IPS DF 6.9 (cell line): ENCODE measurements around the gene PSMC6.

Experiments
- DNase-seq: peaks from one replicate; pipeline ENCODE4 v3.0.0-alpha.2; 2013; ENCODE audit warnings: low read depth, low spot score
- H3K27ac ChIP-seq: one replicate; pipeline ENCODE4 v1.5.1; 2013; ENCODE audit warnings: low read length, control low read depth
- H3K27me3 ChIP-seq: 2 replicates; pipeline ENCODE4 v1.6.1; 2013; ENCODE audit warnings: mild to moderate bottlenecking, low read length; ENCODE audit not compliant: control insufficient read depth, insufficient read depth
- H3K36me3 ChIP-seq: 2 replicates; pipeline ENCODE4 v1.6.1; 2013; ENCODE audit warnings: low read length; ENCODE audit not compliant: control insufficient read depth, insufficient read depth
- H3K4me1 ChIP-seq: 2 replicates; pipeline ENCODE4 v1.6.1; 2013; ENCODE audit warnings: low read length; ENCODE audit not compliant: control insufficient read depth, insufficient read depth
- H3K4me3 ChIP-seq: 2 replicates; pipeline ENCODE4 v1.5.1; 2013; ENCODE audit warnings: mild to moderate bottlenecking, low read length
- H3K9me3 ChIP-seq: 2 replicates; pipeline ENCODE4 v1.6.1; 2013; ENCODE audit warnings: low read length, inconsistent platforms; ENCODE audit not compliant: control insufficient read depth, insufficient read depth
- WGBS: extraction: QIAGEN DNeasy Blood & Tissue Kit; methylation state at CpG from one replicate; pipeline ENCODE4 v1.1.7; 2013; ENCODE audit warnings: mixed read lengths, missing lambda C conversion rate; ENCODE audit not compliant: insufficient read length, insufficient coverage; 5-methylcytosine and 5-hydroxymethylcytosine counted together

PSMC6 gene

DNA sequence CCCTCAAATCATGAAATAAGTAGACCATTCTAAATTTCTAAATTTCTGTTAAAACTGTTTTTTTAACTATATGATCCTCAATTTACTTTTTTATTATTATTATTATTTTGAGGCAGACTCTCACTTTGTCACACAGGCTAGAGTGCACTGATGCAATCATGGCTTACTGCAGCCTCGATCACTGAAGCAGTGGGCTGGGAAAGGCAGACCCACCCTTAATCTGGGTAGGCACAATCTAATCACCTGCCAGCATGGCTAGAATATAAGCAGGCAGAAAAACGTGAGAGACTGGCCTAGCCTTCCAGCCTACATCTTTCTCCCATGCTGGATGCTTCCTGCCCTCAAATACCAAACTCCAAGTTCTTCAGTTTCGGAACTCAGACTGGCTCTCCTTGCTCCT lies 14.0 kb upstream of the PSMC6 start:
- Histone ChIP-seq H3K36me3 (no peaks in the 10 kb centered on the region), H3K27me3 (no peaks in the 10 kb centered on the region), H3K27ac (no peak overlapping the region), H3K9me3 (no peaks in the 10 kb centered on the region), H3K4me1 (no peaks in the 10 kb centered on the region), H3K4me3 (no peak overlapping the region)
- WGBS = no CpG with 5 or more reads among the region's 3 CpGs
- no peak for DNase-seq

DNA sequence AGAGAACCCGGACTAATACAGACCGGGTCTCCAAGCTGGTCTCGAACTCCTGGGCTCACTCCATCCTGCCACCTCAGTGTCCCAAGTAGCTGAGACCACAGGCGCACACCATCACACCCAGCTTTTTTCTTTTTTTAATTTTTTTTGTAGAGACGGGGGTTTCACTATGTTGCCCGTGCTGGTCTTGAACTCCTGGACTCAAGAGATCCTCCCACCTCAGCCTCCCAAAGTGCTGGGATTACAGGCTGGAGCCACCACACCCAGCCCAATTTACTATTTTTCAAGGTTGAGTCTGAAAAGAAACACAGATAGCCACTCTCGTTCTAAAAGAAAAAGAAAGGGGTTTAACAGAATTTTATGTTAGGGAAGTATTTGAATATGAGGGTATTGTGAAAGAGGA lies 13.5 kb upstream of the PSMC6 start:
- Histone ChIP-seq H3K4me3 (no peak overlapping the region), H3K4me1 (no peaks in the 10 kb centered on the region), H3K27ac (no peak overlapping the region), H3K9me3 (no peaks in the 10 kb centered on the region), H3K27me3 (no peaks in the 10 kb centered on the region), H3K36me3 (no peaks in the 10 kb centered on the region)
- DNase-seq = no peak
- WGBS = no CpG with 5 or more reads among the region's 7 CpGs

DNA sequence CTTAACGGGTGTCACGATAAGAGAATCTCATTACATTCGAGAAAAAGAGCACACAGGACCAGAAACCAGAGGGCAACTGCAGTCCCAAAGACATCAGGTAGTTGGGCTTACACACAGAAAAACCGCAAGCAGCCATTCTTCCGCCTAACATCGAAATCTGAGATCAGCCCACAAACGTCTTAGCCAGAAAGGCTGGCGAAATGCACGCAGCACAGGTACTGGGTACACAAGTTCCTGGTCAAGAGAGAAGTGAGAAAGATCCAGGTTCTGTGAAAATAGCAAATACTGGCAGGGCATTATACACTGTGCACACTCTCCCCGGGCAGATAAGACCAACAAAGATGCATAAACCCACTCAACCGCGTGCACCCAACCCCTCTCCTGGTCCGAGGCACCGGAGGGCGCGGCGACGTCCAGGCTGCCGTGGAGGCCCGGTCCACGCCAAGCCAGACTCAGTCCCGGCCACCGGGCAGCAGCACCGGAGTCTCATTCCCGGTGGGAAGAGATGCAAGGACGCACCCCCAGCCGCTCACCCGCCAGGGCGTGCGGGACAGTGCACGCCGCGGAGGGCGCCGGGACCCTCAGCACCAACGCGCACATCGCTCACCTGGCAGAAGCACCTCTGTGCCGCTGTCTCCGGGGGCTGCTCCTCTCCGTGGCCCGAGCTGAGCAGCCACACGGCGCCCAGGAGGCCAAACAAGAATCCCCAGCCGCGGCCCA lies 12.1 kb upstream of the PSMC6 start:
- H3K9me3 ChIP-seq = no peaks in the 10 kb centered on the region
- peak overlapping the region; percentile 88 for H3K4me3 ChIP-seq
- H3K4me1 ChIP-seq = no peaks in the 10 kb centered on the region
- H3K27me3 ChIP-seq = no peaks in the 10 kb centered on the region
- no peak overlapping the region for H3K27ac ChIP-seq
- no CpG with 5 or more reads among the region's 46 CpGs for WGBS
- no peaks in the 10 kb centered on the region for H3K36me3 ChIP-seq
- DNase-seq = no peak

DNA sequence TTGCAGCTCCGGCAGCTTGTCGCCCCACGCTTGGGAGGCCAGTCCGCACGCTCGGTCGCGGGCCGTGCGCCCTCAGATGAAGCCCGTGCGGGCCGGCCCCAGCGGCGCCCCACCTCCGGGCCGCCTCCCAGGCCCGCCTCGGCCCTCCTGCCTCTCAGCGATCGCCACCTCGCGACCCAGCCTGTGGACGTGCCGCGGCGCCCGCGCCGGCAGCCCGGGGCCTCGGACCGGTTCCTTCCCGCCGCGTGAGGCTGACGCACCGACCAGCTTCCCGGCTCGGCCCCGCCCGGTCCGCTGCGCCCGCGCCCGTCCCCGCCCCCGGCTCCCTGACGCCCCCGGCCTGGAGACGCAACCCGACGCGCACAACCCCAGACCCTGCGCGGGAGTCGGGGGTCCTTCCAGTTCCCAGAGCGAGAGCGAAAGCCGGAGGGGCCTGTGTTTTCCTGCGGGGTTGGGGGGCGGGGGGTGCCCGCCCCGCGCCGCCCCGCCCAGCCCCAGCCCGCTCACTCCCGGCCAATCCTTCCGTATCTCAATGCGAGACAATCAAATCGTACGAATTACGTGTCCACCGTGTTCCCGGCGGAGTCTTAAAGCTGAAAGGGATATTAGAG lies 11.4 kb upstream of the PSMC6 start, which contains the start of gene ERO1A:
Gene ERO1A, minus strand, starts transcription at position 78 of the 611 bp plus-strand sequence. Its CDS starts 77 bp downstream, at position 1.
- Histone ChIP-seq H3K27me3 (no peaks in the 10 kb centered on the region), H3K27ac (no peak within 1 kb of the TSS), H3K4me1 (no peaks in the 10 kb centered on the region), H3K4me3 (peak within 1 kb of the TSS; percentile 88), H3K9me3 (no peaks in the 10 kb centered on the region), H3K36me3 (no peaks in the 10 kb centered on the region)
- no peak for DNase-seq
- no CpG with 5 or more reads among the region's 78 CpGs for WGBS

GRCh38 chr14:52700701-52701172 lies 6.3 kb upstream of the PSMC6 start:
- Histone ChIP-seq H3K4me3 (no peak overlapping the region), H3K4me1 (no peaks in the 10 kb centered on the region), H3K27me3 (no peaks in the 10 kb centered on the region), H3K9me3 (no peaks in the 10 kb centered on the region), H3K36me3 (no peaks in the 10 kb centered on the region), H3K27ac (no peak overlapping the region)
- no peak for DNase-seq
- WGBS = no CpG with 5 or more reads among the region's 2 CpGs

DNA sequence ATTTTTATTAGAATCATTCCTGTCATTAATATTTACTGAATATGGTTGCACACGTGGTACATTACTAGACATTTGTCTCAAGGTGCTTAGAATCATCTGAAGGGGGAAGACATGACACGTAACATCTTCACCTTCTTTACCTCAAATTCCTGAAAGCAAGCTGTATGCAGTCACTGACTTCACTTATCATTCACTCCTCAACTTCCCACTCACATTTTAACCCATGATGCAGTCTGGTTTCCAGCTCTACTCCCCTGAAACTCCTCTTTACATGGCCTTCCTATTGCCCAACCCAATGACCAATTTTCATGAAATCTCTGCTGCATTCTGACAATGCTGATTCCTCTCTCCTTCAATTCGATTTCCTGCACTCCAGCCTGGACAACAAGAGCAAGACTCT lies 5.8 kb upstream of the PSMC6 start:
- H3K9me3 ChIP-seq = no peaks in the 10 kb centered on the region
- no peak for DNase-seq
- no CpG with 5 or more reads among the region's 3 CpGs for WGBS
- no peak overlapping the region for H3K27ac ChIP-seq
- H3K27me3 ChIP-seq = no peaks in the 10 kb centered on the region
- no peak overlapping the region for H3K4me3 ChIP-seq
- no peaks in the 10 kb centered on the region for H3K4me1 ChIP-seq
- H3K36me3 ChIP-seq = no peaks in the 10 kb centered on the region

GRCh38 chr14:52703225-52703624 lies 3.8 kb upstream of the PSMC6 start:
- WGBS = no CpG with 5 or more reads among the region's 3 CpGs
- no peaks in the 10 kb centered on the region for H3K9me3 ChIP-seq
- H3K27me3 ChIP-seq = no peaks in the 10 kb centered on the region
- H3K27ac ChIP-seq = no peak overlapping the region
- H3K4me1 ChIP-seq = no peaks in the 10 kb centered on the region
- no peaks in the 10 kb centered on the region for H3K36me3 ChIP-seq
- H3K4me3 ChIP-seq = no peak overlapping the region
- DNase-seq = no peak

GRCh38 chr14:52703664-52704063 lies 3.3 kb upstream of the PSMC6 start:
- Histone ChIP-seq H3K27me3 (no peaks in the 10 kb centered on the region), H3K4me3 (no peak overlapping the region), H3K36me3 (no peaks in the 10 kb centered on the region), H3K27ac (no peak overlapping the region), H3K4me1 (no peaks in the 10 kb centered on the region), H3K9me3 (no peaks in the 10 kb centered on the region)
- WGBS = no CpG with 5 or more reads among the region's 2 CpGs
- DNase-seq = no peak

DNA sequence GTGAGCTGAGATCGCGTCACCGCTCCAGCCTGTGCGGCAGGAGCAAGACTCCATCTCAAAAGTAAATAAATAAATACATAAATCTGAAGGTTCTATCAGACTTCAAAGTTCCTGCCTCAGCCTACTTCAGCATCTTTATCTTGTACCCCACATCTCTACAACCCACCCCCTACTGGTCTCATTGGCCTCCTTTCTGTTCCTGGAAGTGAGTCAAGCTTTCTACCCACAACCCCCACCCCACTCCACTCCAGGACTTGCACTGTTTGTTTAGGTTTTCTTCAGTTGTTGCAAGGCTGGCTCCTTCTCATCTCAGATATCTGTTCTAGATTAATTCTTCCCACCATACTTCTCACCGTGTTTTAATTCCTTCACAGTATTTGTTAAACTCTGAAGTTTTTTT lies 714 bp upstream of the PSMC6 start:
- H3K27ac ChIP-seq = no peak overlapping the region
- WGBS = no CpG with 5 or more reads among the region's 5 CpGs
- H3K36me3 ChIP-seq = no peaks in the 10 kb centered on the region; the same call in 1 of the 2 replicates
- DNase-seq = no peak
- H3K27me3 ChIP-seq = no peaks in the 10 kb centered on the region
- H3K4me1 ChIP-seq = no peaks in the 10 kb centered on the region
- no peaks in the 10 kb centered on the region for H3K9me3 ChIP-seq
- H3K4me3 ChIP-seq = no peak overlapping the region

GRCh38 chr14:52711666-52712065 lies 4.7 kb downstream of the PSMC6 start:
- no peaks in the 10 kb centered on the region for H3K4me1 ChIP-seq
- H3K4me3 ChIP-seq = no peak overlapping the region
- no peak for DNase-seq
- no peaks in the 10 kb centered on the region for H3K27me3 ChIP-seq
- H3K27ac ChIP-seq = no peak overlapping the region
- peaks cover 15% of the 10 kb centered on the region; the same call in 1 of the 2 replicates for H3K36me3 ChIP-seq
- H3K9me3 ChIP-seq = no peaks in the 10 kb centered on the region
- no CpG with 5 or more reads among the region's 1 CpG for WGBS
